ENCODE data around the gene NUP210. TPM values are rescaled to one million over a fixed set of nuclear protein-coding genes. Genes with fewer than 3 reads are reported as not detected.
"Not testable (repeated sequence)": the region's sequence is repeated elsewhere in the genome, so short reads cannot be mapped to it uniquely, and the experiment has no call there.

The NUP210 gene
- total RNA-seq, 4 donors from 2014 or later = 11.6 to 81.7 (median 29.8) TPM

DNA sequence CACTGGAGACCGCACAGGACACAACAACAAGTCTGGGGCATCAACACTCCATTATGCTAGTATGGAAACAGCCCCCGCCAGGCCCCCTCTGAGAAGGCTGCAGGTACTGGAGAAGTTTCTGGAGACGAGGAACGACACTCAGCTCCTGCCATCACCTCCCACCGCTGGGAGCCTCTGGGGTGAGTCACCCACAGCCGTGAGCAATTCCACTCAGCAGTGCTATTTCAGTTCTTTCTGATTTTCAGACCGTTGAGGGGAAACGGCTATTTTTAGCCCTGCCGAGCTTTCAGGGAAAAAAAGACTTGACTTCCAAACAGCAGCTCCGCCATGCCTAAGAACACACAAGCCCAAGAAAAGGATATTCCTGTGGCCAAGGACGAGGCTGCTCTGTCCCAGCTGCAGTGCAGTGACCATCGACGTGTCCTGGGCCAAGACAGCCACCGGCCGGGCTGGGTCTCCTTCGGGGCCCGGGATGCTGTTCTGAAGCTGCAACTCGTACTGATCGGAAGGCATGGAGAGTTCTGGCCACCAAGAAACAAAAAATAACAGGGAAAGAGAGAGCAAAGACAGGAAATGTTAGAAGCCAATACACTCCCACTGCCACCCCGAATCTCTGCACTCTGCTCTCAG, 40.8 kb downstream of the NUP210 start:
- no peaks in the 10 kb centered on the region for H3K4me1 ChIP-seq
- no peak for DNase-seq
- no peaks in the 10 kb centered on the region for H3K27me3 ChIP-seq
- H3K4me3 ChIP-seq = no peak overlapping the region
- TF ChIP-seq CTCF (IDR thresholded peaks at IDR 0.05) = no peak
- no peak overlapping the region for H3K27ac ChIP-seq
- H3K9me3 ChIP-seq = no peaks in the 10 kb centered on the region
- peaks cover 0 to 44% (median 0%) of the 10 kb centered on the region in 3 donors for H3K36me3 ChIP-seq

GRCh38 chr3:13378155-13378554, 42.0 kb downstream of the NUP210 start:
- TF ChIP-seq CTCF (IDR thresholded peaks at IDR 0.05) = no peak
- no peak for TF ChIP-seq POLR2A (IDR thresholded peaks at IDR 0.05)
- peaks cover 0 to 45% (median 0%) of the 10 kb centered on the region in 3 donors for H3K36me3 ChIP-seq
- no peaks in the 10 kb centered on the region for H3K4me1 ChIP-seq
- H3K4me3 ChIP-seq = no peak overlapping the region
- H3K27me3 ChIP-seq = no peaks in the 10 kb centered on the region
- DNase-seq = no peak
- H3K27ac ChIP-seq = no peak overlapping the region
- H3K9me3 ChIP-seq = no peaks in the 10 kb centered on the region

DNA sequence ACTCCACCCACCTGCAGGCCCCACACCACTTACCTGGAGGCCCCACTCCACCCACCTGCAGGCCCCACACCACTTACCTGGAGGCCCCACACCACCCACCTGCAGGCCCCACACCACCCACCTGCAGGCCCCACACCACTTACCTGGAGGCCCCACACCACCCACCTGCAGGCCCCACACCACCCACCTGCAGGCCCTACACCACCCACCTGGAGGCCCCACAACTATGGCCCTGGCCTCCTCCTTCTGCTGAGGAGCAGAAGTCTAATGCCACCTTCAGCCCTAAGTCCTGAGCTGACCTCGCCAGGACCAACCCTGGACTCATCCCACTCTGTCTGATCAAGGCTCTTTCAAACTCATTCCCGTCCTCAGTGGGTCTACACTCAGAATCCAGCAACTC, 42.4 kb downstream of the NUP210 start:
- H3K4me3 ChIP-seq, H3K4me1 ChIP-seq, H3K9me3 ChIP-seq, H3K27ac ChIP-seq, H3K27me3 ChIP-seq, DNase-seq: not testable (repeated sequence)
- H3K36me3 ChIP-seq = peaks cover 0 to 48% (median 0%) of the 10 kb centered on the region in 3 donors

GRCh38 chr3:13377021-13377420, 43.1 kb downstream of the NUP210 start:
- DNase-seq = no peak
- TF ChIP-seq CTCF (IDR thresholded peaks at IDR 0.05) (no peak), POLR2A (IDR thresholded peaks at IDR 0.05) (no peak)
- no peak overlapping the region for H3K4me3 ChIP-seq
- H3K27ac ChIP-seq = no peak overlapping the region
- no peaks in the 10 kb centered on the region for H3K27me3 ChIP-seq
- no peaks in the 10 kb centered on the region for H3K9me3 ChIP-seq
- H3K4me1 ChIP-seq = no peaks in the 10 kb centered on the region
- H3K36me3 ChIP-seq = peaks cover 0 to 54% (median 0%) of the 10 kb centered on the region in 3 donors

GRCh38 chr3:13376091-13376490, 44.0 kb downstream of the NUP210 start:
- no peaks in the 10 kb centered on the region for H3K27me3 ChIP-seq
- peaks cover 0 to 56% (median 0%) of the 10 kb centered on the region in 3 donors for H3K36me3 ChIP-seq
- no peak overlapping the region for H3K27ac ChIP-seq
- no peak overlapping the region for H3K4me3 ChIP-seq
- H3K9me3 ChIP-seq = no peaks in the 10 kb centered on the region
- TF ChIP-seq CTCF (IDR thresholded peaks at IDR 0.05) (no peak), POLR2A (IDR thresholded peaks at IDR 0.05) (no peak)
- no peaks in the 10 kb centered on the region for H3K4me1 ChIP-seq
- no peak for DNase-seq

DNA sequence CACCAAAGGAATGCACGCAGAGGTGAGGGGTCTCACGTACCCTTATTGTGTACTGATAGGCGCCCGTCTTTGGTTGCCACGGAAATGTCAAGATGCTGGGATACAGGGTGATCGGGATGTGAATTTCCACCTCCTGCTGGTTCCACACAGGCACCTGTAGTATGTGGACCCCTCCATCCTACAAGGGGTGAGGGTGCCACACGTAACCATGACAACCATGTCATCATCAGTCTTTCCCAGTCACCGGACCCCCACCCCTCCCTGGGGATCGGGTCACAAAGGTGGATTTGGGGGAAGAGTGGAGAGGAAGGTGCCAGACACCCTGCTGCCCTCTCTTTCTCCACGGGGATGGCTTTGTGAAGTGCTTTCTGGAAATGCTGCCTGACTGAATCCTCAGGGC, 44.7 kb downstream of the NUP210 start:
- Histone ChIP-seq H3K4me1 (no peaks in the 10 kb centered on the region), H3K27me3 (no peaks in the 10 kb centered on the region), H3K36me3 (peaks cover 0 to 63% (median 0%) of the 10 kb centered on the region in 3 donors), H3K4me3 (no peak overlapping the region), H3K27ac (no peak overlapping the region), H3K9me3 (no peaks in the 10 kb centered on the region)
- TF ChIP-seq POLR2A (IDR thresholded peaks at IDR 0.05) = no peak
- TF ChIP-seq CTCF (IDR thresholded peaks at IDR 0.05) = no peak
- no peak for DNase-seq
